Astrocyte (in vitro differentiated cells and primary cell): ENCODE data around the gene ARHGAP30. TPM values are rescaled to one million over a fixed set of nuclear protein-coding genes. Genes with fewer than 3 reads are reported as not detected.
"Not testable (repeated sequence)": the region's sequence is repeated elsewhere in the genome, so short reads cannot be mapped to it uniquely, and the experiment has no call there.

ENCODE experiments used
- DNase-seq: peaks from one replicate; pipeline ENCODE4 v3.0.0-alpha.2; 2010; ENCODE audit warnings: low read depth
- FAIRE-seq: peaks from 2 replicates; lab custom pipeline; 2011; peaks lifted over from hg19 to GRCh38; lab: Jason Lieb, UNC
- H2AFZ ChIP-seq: 2 replicates; pipeline ENCODE4 v1.6.0; 2012; ENCODE audit warnings: low read depth, low read length, inconsistent platforms
- H3K27ac ChIP-seq: 2 replicates; pipeline ENCODE4 v1.5.1; 2011; ENCODE audit warnings: low read depth, low read length, inconsistent platforms
- H3K27me3 ChIP-seq: 2 replicates; pipeline ENCODE4 v1.6.0; 2011; ENCODE audit warnings: low read length, inconsistent platforms; ENCODE audit not compliant: insufficient read depth
- H3K36me3 ChIP-seq: 2 replicates; pipeline ENCODE4 v1.5.1; 2011; ENCODE audit warnings: low read length, inconsistent platforms; ENCODE audit not compliant: insufficient read depth
- H3K4me1 ChIP-seq: 2 replicates; pipeline ENCODE4 v1.5.1; 2011; ENCODE audit warnings: low read length, inconsistent platforms; ENCODE audit not compliant: insufficient read depth
- H3K4me2 ChIP-seq: 2 replicates; pipeline ENCODE4 v1.6.0; 2012; ENCODE audit warnings: low read length, inconsistent platforms
- H3K4me3 ChIP-seq: 2 replicates; pipeline ENCODE4 v1.5.1; 2011; ENCODE audit warnings: low read depth, mild to moderate bottlenecking, low read length, inconsistent platforms; ENCODE audit not compliant: insufficient read depth
- H3K79me2 ChIP-seq: 2 replicates; pipeline ENCODE4 v1.6.0; 2012; ENCODE audit warnings: mild to moderate bottlenecking, low read length, inconsistent platforms; ENCODE audit not compliant: insufficient read depth
- H3K9ac ChIP-seq: 2 replicates; pipeline ENCODE4 v1.6.0; 2012; ENCODE audit warnings: mild to moderate bottlenecking, low read length, inconsistent platforms
- H3K9me3 ChIP-seq: 2 replicates; pipeline ENCODE4 v1.5.1; 2012; ENCODE audit warnings: low read depth, mild to moderate bottlenecking, low read length, inconsistent platforms; ENCODE audit not compliant: insufficient read depth
- H4K20me1 ChIP-seq: 2 replicates; pipeline ENCODE4 v1.6.0; 2012; ENCODE audit warnings: low read length, inconsistent platforms; ENCODE audit not compliant: insufficient read depth
- H3K27ac Mint-ChIP-seq: one replicate; pipeline ENCODE4 v1.8.0; 2021; ENCODE audit warnings: mild to moderate bottlenecking, mixed read lengths; ENCODE audit not compliant: unreplicated experiment
- H3K27me3 Mint-ChIP-seq: one replicate; pipeline ENCODE4 v1.8.0; 2021; ENCODE audit warnings: low read depth, mixed read lengths; ENCODE audit not compliant: unreplicated experiment
- H3K36me3 Mint-ChIP-seq: one replicate; pipeline ENCODE4 v1.8.0; 2021; ENCODE audit warnings: low read depth, mixed read lengths; ENCODE audit not compliant: unreplicated experiment
- H3K4me1 Mint-ChIP-seq: one replicate; pipeline ENCODE4 v1.8.0; 2021; ENCODE audit warnings: low read depth, mixed read lengths; ENCODE audit not compliant: unreplicated experiment
- H3K4me3 Mint-ChIP-seq: one replicate; pipeline ENCODE4 v1.8.0; 2021; ENCODE audit warnings: mild to moderate bottlenecking, moderate library complexity, mixed read lengths; ENCODE audit not compliant: unreplicated experiment
- H3K9me3 Mint-ChIP-seq: one replicate; pipeline ENCODE4 v1.8.0; 2021; ENCODE audit warnings: mild to moderate bottlenecking, mixed read lengths; ENCODE audit not compliant: unreplicated experiment
- CTCF ChIP-seq: IDR thresholded peaks from 2 replicates; pipeline ENCODE4 v1.5.1; 2011; ENCODE audit warnings: low read depth, mild to moderate bottlenecking, inconsistent platforms, low read length, moderate library complexity; ENCODE audit not compliant: insufficient read depth
- EZH2 ChIP-seq: IDR thresholded peaks from 2 replicates; pipeline ENCODE4 v1.6.1; 2012; ENCODE audit warnings: mild to moderate bottlenecking, low read length, inconsistent platforms; ENCODE audit not compliant: insufficient read depth
- total RNA-seq: library from RNA; stranded (reverse); gene quantifications from 2 replicates; pipeline ENCODE4 v1.2.1, GENCODE V29; 2021

ARHGAP30 gene
- total RNA-seq, 1 donor from 2014 or later: 0.25 TPM

GRCh38 chr1:161019751-161020495 is 49.8 kb downstream of the ARHGAP30 start:
- Histone ChIP-seq H3K9me3 (no peaks in the 10 kb centered on the region), H3K79me2 (no peaks in the 10 kb centered on the region), H3K4me2 (peak overlapping the region; percentile 97), H3K9ac (peak overlapping the region; percentile 54), H4K20me1 (no peaks in the 10 kb centered on the region), H3K4me3 (peak overlapping the region; percentile 75), H3K36me3 (no peaks in the 10 kb centered on the region), H3K4me1 (peaks cover 12% of the 10 kb centered on the region), H3K27me3 (peaks cover 27% of the 10 kb centered on the region), H3K27ac (no peak overlapping the region), H2AFZ (peak overlapping the region; percentile 88)
- Mint-ChIP-seq H3K27ac (peak overlapping the region; percentile 16), H3K36me3 (peaks cover 2% of the 10 kb centered on the region), H3K4me1 (peaks cover 28% of the 10 kb centered on the region), H3K27me3 (no peaks in the 10 kb centered on the region), H3K4me3 (peak overlapping the region; percentile 88), H3K9me3 (no peaks in the 10 kb centered on the region)
- TF ChIP-seq EZH2: no peak
- TF ChIP-seq CTCF: no peak
- DNase-seq (no peak), FAIRE-seq (no peak)

- not testable (repeated sequence) for H3K79me2 ChIP-seq
- peak overlapping the region; percentile 88 for H3K4me3 Mint-ChIP-seq
- H3K4me1 Mint-ChIP-seq: peaks cover 28% of the 10 kb centered on the region
Measured at GRCh38 chr1:161019111-161019660, 50.5 kb downstream of the ARHGAP30 start.

GRCh38 chr1:161018631-161018930 is 51.1 kb downstream of the ARHGAP30 start:
- Mint-ChIP-seq H3K4me3 (no peak overlapping the region), H3K4me1 (peaks cover 34% of the 10 kb centered on the region), H3K27me3 (no peaks in the 10 kb centered on the region), H3K9me3 (no peaks in the 10 kb centered on the region), H3K36me3 (peaks cover 2% of the 10 kb centered on the region), H3K27ac (no peak overlapping the region)
- no peak overlapping the region for H3K27ac ChIP-seq
- H4K20me1 ChIP-seq: no peaks in the 10 kb centered on the region
- H3K9me3 ChIP-seq: no peaks in the 10 kb centered on the region
- no peak overlapping the region for H3K4me3 ChIP-seq
- H3K27me3 ChIP-seq: peaks cover 27% of the 10 kb centered on the region
- no peak overlapping the region for H2AFZ ChIP-seq
- FAIRE-seq: no peak
- DNase-seq: no peak
- H3K4me2 ChIP-seq: no peak overlapping the region
- peaks cover 12% of the 10 kb centered on the region for H3K4me1 ChIP-seq
- no peaks in the 10 kb centered on the region for H3K36me3 ChIP-seq
- no peak overlapping the region for H3K9ac ChIP-seq
- TF ChIP-seq EZH2: no peak
- TF ChIP-seq CTCF: no peak
- H3K79me2 ChIP-seq: no peaks in the 10 kb centered on the region

More at GRCh38 chr1:161019111-161019660, 50.5 kb downstream of the ARHGAP30 start:
- not testable (repeated sequence) for H3K4me2 ChIP-seq, H3K9me3 ChIP-seq, FAIRE-seq, H3K9me3 Mint-ChIP-seq, H3K27ac ChIP-seq, H3K27ac Mint-ChIP-seq, H4K20me1 ChIP-seq, H3K36me3 Mint-ChIP-seq, H3K36me3 ChIP-seq, H3K9ac ChIP-seq, DNase-seq, H2AFZ ChIP-seq, H3K4me3 ChIP-seq, H3K27me3 Mint-ChIP-seq
- Histone ChIP-seq H3K4me1 (peaks cover 12% of the 10 kb centered on the region), H3K27me3 (peaks cover 27% of the 10 kb centered on the region)
